Heart left ventricle (tissue), 16 donors: ENCODE data around the gene TMEM176B. TPM values are rescaled to one million over a fixed set of nuclear protein-coding genes. Genes with fewer than 3 reads are reported as not detected.

Experiments
- ATAC-seq, 4 donors: fragments of 200-7000 bp; cut with Tn5 transposase; one replicate each; pipeline ENCODE4 v1.9.1; 2020 to 2022; ENCODE audit warnings: moderate library complexity in 4 of 4, mild to moderate bottlenecking in 3 of 4, moderate number of reproducible peaks in 1 of 4
- DNase-seq, 5 donors: peaks; one replicate each; pipeline ENCODE4 v3.0.0-alpha.2; 2020
- H3K27ac ChIP-seq, 12 donors: fragments of 200-600 bp; sonication (generic) in 4 of 12; one replicate each; pipeline versions ENCODE4 v1.5.0 to v1.8.0; 2016 to 2022; ENCODE audit warnings: mild to moderate bottlenecking in 2 of 12
- H3K27me3 ChIP-seq, 9 donors: fragments of 200-600 bp; sonication (generic) in 2 of 9; one replicate each; pipeline versions ENCODE4 v1.5.1 to v1.8.0; 2016 to 2022; ENCODE audit warnings: mild to moderate bottlenecking in 3 of 9
- H3K36me3 ChIP-seq, 9 donors: fragments of 200-600 bp; sonication (generic) in 2 of 9; one replicate each; pipeline versions ENCODE4 v1.5.0 to v1.8.0; 2018 to 2022; ENCODE audit warnings: mild to moderate bottlenecking in 2 of 9
- H3K4me1 ChIP-seq, 12 donors: fragments of 200-600 bp; sonication (generic) in 4 of 12; one replicate each; pipeline versions ENCODE4 v1.5.0 to v1.8.0; 2016 to 2022; ENCODE audit warnings: mild to moderate bottlenecking in 3 of 12
- H3K4me3 ChIP-seq, 12 donors: fragments of 200-600 bp; sonication (generic) in 4 of 12; one replicate each; pipeline versions ENCODE4 v1.5.0 to v1.8.0; 2017 to 2022; ENCODE audit warnings: mild to moderate bottlenecking in 9 of 12, moderate library complexity in 4 of 12
- H3K9me3 ChIP-seq, 12 donors: fragments of 200-600 bp; sonication (generic) in 4 of 12; one replicate each; pipeline versions ENCODE4 v1.5.0 to v1.8.0; 2016 to 2022; ENCODE audit warnings: mild to moderate bottlenecking in 1 of 12
- CTCF ChIP-seq, 12 donors: fragments of 200-600 bp; sonication (generic) in 4 of 12; IDR thresholded peaks; one replicate each; pipeline versions ENCODE4 v1.5.0 to v1.8.0; 2018 to 2022; ENCODE audit warnings: antibody characterized with exemption in 12 of 12, mild to moderate bottlenecking in 5 of 12
- POLR2A ChIP-seq, 2 donors: fragments of 450-650 bp; IDR thresholded peaks; one replicate each; pipeline ENCODE4 v1.6.1; 2017; ENCODE audit warnings: antibody characterized with exemption in 2 of 2, mild to moderate bottlenecking in 2 of 2, moderate library complexity in 2 of 2
- WGBS, 4 donors: extraction: QIAGEN DNeasy Blood & Tissue Kit in 2 of 4; methylation state at CpG; one replicate each; pipeline versions ENCODE4 v1.1.5 to v1.1.7; 2013 to 2018; 5-methylcytosine and 5-hydroxymethylcytosine counted together
- intact Hi-C, 10 donors: fragments of 100-400 bp; cut with DNase I; formaldehyde crosslinking; loops; one replicate each; pipeline versions ENCODE4 v1.11.1 to v1.14.2; 2022
- polyA plus RNA-seq, 2 donors: library from polyadenylated mRNA; stranded (reverse); fragments of 200-250 nt; gene quantifications; one replicate each; pipeline ENCODE4 v1.2.3, GENCODE V29; 2013
- total RNA-seq, 9 donors: library from RNA; depleted of rRNA in 2 of 9; stranded (reverse); fragments of >200 nt in 2 of 9; fragmentation: NEBNext Ultra II Directional in 3 of 9; extraction: Animal tissue kit (Norgen Biotek cat#: 25700) in 3 of 9; gene quantifications; one replicate each; pipeline versions ENCODE4 v1.1.0 to v1.2.4, GENCODE V29; 2016 to 2023
- donor health status: ischemic (EF 13 %, LVEDD 7.1; RV severe dilation, severe dysfunction).
- donor health status: healthy with polysubstance abuse.
- donor health status: DM: no; HTN: yes; CAD: no.
- donor health status: DM: no; HTN: no; CAD: no.
- donor health status: ischemic (EF 25% LVEDD 6.9; RV normal size, moderate dysfunction).
- donor health status: ischemic (EF 25% LVEDD 5.7; RV mildly dilated, moderate dysfunction).
- donor health status: healthy.
- donor health status: DM: yes; HTN: yes; CAD: no.
- donor health status: ischemic (EF 35%, LVEDD 5.7; RV mildly dilated, moderate dysfunction).
- donor health status: nonischemic (EF 11% LVEDD 7.7; RV severe dilation, severe dysfunction).
- donor health status: DM: yes; HTN: yes; CAD: no.
- donor health status: PGD.
- donor health status: ischemic (EF 29% LVEDD 5.4; RV normal size, mild dysfunction).
- donor health status: nonischemic (EF 23%, LVEDD 6.1; RV moderate dilation, normal function).

TMEM176B gene
- total and polyA plus RNA-seq, 11 donors, result 18.9 to 137 (median 84.3) TPM

GRCh38 chr7:150801946-150802771 is 2.0 kb upstream of the TMEM176B start:
- DNase-seq, result no peak
- TF ChIP-seq CTCF (IDR thresholded peaks at IDR 0.05) (no peak), POLR2A (IDR thresholded peaks at IDR 0.05) (no peak)
- intact Hi-C loops, result no loop called here
- 90 to 94% (median 91%) methylated on average over 12 of the region's 12 CpGs for WGBS, 4 donors
- peaks cover 0 to 36% (median 8%) of the 10 kb centered on the region in 9 donors for H3K27me3 ChIP-seq
- H3K4me3 ChIP-seq, result peak overlapping the region in 7 of 12 donors; percentile 64 to 91 (median 68)
- peaks cover 0 to 45% (median 11%) of the 10 kb centered on the region in 12 donors for H3K4me1 ChIP-seq
- no peak for ATAC-seq
- H3K36me3 ChIP-seq, result peaks cover 0 to 17% (median 0%) of the 10 kb centered on the region in 9 donors
- peaks cover 0 to 18% (median 8%) of the 10 kb centered on the region in 12 donors for H3K9me3 ChIP-seq
- H3K27ac ChIP-seq, result peak overlapping the region in 2 of 12 donors; percentile 2 to 58

- Histone ChIP-seq H3K36me3 (peaks cover 0 to 17% (median 0%) of the 10 kb centered on the region in 9 donors), H3K4me3 (peak overlapping the region; percentile 37 to 91 (median 67)), H3K27me3 (peaks cover 0 to 36% (median 8%) of the 10 kb centered on the region in 9 donors), H3K4me1 (peaks cover 0 to 45% (median 11%) of the 10 kb centered on the region in 12 donors), H3K27ac (peak overlapping the region in 9 of 12 donors; percentile 17 to 83 (median 66)), H3K9me3 (peaks cover 0 to 11% (median 7%) of the 10 kb centered on the region in 12 donors)
- intact Hi-C loops, result no loop called here
- ATAC-seq (peak in 2 of 4 donors; percentile 4 to 7), DNase-seq (peak in 1 of 5 donors; percentile 35)
- TF ChIP-seq CTCF (IDR thresholded peaks at IDR 0.05), result no peak
- TF ChIP-seq POLR2A (IDR thresholded peaks at IDR 0.05), result no peak
- 57 to 75% (median 68%) methylated on average over 18 to 26 of the region's 26 CpGs for WGBS, 4 donors
Measured at GRCh38 chr7:150801242-150801945, 1.2 kb upstream of the TMEM176B start.

GRCh38 chr7:150800581-150801241 is 547 bp upstream of the TMEM176B start, which contains the start of gene TMEM176A:
TMEM176A (plus strand) TSS chr7:150800769; CDS start chr7:150801551, 782 bp downstream.
- H3K4me3 ChIP-seq, result peak within 1 kb of the TSS; percentile 37 to 91 (median 67)
- H3K27me3 ChIP-seq, result peaks cover 0 to 36% (median 8%) of the 10 kb centered on the region in 9 donors
- peak in 2 of 5 donors; percentile 45 to 62 for DNase-seq
- no peak for TF ChIP-seq CTCF (IDR thresholded peaks at IDR 0.05)
- intact Hi-C loops, result no loop called here
- 9 to 24% (median 14%) methylated on average over 20 to 54 of the region's 54 CpGs for WGBS, 4 donors
- peaks cover 0 to 14% (median 3%) of the 10 kb centered on the region in 9 donors for H3K36me3 ChIP-seq
- peaks cover 0 to 45% (median 11%) of the 10 kb centered on the region in 12 donors for H3K4me1 ChIP-seq
- peak within 1 kb of the TSS in 11 of 12 donors; percentile 8 to 83 (median 63) for H3K27ac ChIP-seq
- peaks cover 0 to 4% (median under 1%) of the 10 kb centered on the region in 12 donors for H3K9me3 ChIP-seq
- peak in 3 of 4 donors; percentile 31 to 76 (median 61) for ATAC-seq
